DOHH2 (cell line): ENCODE data around the gene ABHD17C.

Source experiments
- H3F3A ChIP-seq: fragments of 200-600 bp; sonication (generic), shearing (Covaris generic); 2 replicates; pipeline ENCODE4 v1.6.0; 2016; ENCODE audit warnings: antibody characterized with exemption, mild to moderate bottlenecking; ENCODE audit not compliant: control insufficient read depth, insufficient read depth
- H3K27ac ChIP-seq: fragments of 200-600 bp; sonication (generic); 2 replicates; pipeline ENCODE4 v1.5.1; 2014; ENCODE audit warnings: low read depth, mild to moderate bottlenecking, low read length, moderate library complexity
- H3K27me3 ChIP-seq: fragments of 200-600 bp; sonication (generic); 2 replicates; pipeline ENCODE4 v1.6.1; 2014; ENCODE audit warnings: mild to moderate bottlenecking, low read length, mixed read lengths; ENCODE audit not compliant: control insufficient read depth
- H3K36me3 ChIP-seq: fragments of 200-600 bp; sonication (generic); 2 replicates; pipeline ENCODE4 v1.6.1; 2014; ENCODE audit warnings: mild to moderate bottlenecking, low read length, moderate library complexity, mixed read lengths; ENCODE audit not compliant: control insufficient read depth
- H3K4me1 ChIP-seq: fragments of 200-600 bp; sonication (generic); 2 replicates; pipeline ENCODE4 v1.6.1; 2014; ENCODE audit warnings: mild to moderate bottlenecking, low read length, mixed read lengths; ENCODE audit not compliant: control insufficient read depth
- H3K4me2 ChIP-seq: fragments of 200-600 bp; sonication (generic); 2 replicates; pipeline ENCODE4 v1.6.0; 2014; ENCODE audit warnings: mild to moderate bottlenecking, low read length, moderate library complexity
- H3K4me3 ChIP-seq: fragments of 200-600 bp; sonication (generic); 2 replicates; pipeline ENCODE4 v1.5.1; 2014; ENCODE audit warnings: mild to moderate bottlenecking, low read length, mixed read lengths
- H3K79me2 ChIP-seq: fragments of 200-600 bp; sonication (generic); 2 replicates; pipeline ENCODE4 v1.6.1; 2014; ENCODE audit warnings: mild to moderate bottlenecking, low read length, mixed read lengths; ENCODE audit not compliant: control insufficient read depth
- H3K9me2 ChIP-seq: fragments of 200-600 bp; sonication (generic); replicated peaks from 2 replicates; pipeline ENCODE4 v1.6.1; 2014; ENCODE audit warnings: mild to moderate bottlenecking, low read length, mixed read lengths; ENCODE audit not compliant: control insufficient read depth
- H3K9me3 ChIP-seq: fragments of 200-600 bp; sonication (generic); 2 replicates; pipeline ENCODE4 v1.6.1; 2014; ENCODE audit warnings: antibody characterized with exemption, low read length, mixed read lengths; ENCODE audit not compliant: control insufficient read depth, insufficient read depth
- H4K20me1 ChIP-seq: fragments of 200-600 bp; sonication (generic); 2 replicates; pipeline ENCODE4 v1.6.0; 2014; ENCODE audit warnings: low read depth, mild to moderate bottlenecking, antibody characterized with exemption, low read length, moderate library complexity; ENCODE audit not compliant: control insufficient read depth, insufficient read depth
- EZH2phosphoT487 ChIP-seq: fragments of 200-600 bp; sonication (generic); IDR thresholded peaks from 2 replicates; pipeline ENCODE4 v1.6.1; 2017; ENCODE audit warnings: borderline replicate concordance, mild to moderate bottlenecking, antibody characterized with exemption, low read length, moderate library complexity, mixed read lengths
- TF ChIP-seq, protein P1 (sequence below): fragments of 200-600 bp; sonication (generic); IDR thresholded peaks from one replicate; pipeline ENCODE4 v1.5.1; 2014; ENCODE audit warnings: antibody characterized with exemption, mild to moderate bottlenecking, low read depth, low read length; ENCODE audit not compliant: poor library complexity, severe bottlenecking

The ABHD17C gene

DNA sequence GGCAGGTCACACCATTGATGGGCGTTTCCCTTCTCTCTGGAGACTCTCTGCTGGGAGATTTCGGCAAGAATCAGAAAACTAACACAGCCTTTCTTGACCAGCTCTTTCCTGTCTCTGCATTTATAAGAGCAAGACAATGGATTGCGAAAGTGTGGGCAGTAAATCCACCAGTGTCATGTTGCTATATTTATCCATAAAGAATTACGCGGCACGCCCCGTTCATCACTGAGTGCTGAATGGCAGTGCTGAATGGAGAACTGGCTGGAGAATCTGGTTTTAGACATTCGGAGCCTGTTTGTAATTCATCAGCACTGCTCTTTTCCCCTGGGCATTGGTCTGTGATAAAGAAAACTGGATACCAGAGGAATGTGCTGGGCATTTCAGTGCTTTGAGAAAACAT lies 82.0 kb downstream of the ABHD17C start:
- H3K36me3 ChIP-seq = no peaks in the 10 kb centered on the region
- H3K27me3 ChIP-seq = peaks cover 9% of the 10 kb centered on the region
- no peaks in the 10 kb centered on the region for H3K9me3 ChIP-seq
- H3K79me2 ChIP-seq = no peaks in the 10 kb centered on the region
- TF ChIP-seq, protein P1, sequence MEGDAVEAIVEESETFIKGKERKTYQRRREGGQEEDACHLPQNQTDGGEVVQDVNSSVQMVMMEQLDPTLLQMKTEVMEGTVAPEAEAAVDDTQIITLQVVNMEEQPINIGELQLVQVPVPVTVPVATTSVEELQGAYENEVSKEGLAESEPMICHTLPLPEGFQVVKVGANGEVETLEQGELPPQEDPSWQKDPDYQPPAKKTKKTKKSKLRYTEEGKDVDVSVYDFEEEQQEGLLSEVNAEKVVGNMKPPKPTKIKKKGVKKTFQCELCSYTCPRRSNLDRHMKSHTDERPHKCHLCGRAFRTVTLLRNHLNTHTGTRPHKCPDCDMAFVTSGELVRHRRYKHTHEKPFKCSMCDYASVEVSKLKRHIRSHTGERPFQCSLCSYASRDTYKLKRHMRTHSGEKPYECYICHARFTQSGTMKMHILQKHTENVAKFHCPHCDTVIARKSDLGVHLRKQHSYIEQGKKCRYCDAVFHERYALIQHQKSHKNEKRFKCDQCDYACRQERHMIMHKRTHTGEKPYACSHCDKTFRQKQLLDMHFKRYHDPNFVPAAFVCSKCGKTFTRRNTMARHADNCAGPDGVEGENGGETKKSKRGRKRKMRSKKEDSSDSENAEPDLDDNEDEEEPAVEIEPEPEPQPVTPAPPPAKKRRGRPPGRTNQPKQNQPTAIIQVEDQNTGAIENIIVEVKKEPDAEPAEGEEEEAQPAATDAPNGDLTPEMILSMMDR = no peak
- TF ChIP-seq EZH2phosphoT487 = no peak
- no peak overlapping the region for H3K4me3 ChIP-seq
- H3K9me2 ChIP-seq = no peaks in the 10 kb centered on the region
- no peaks in the 10 kb centered on the region for H3K4me1 ChIP-seq
- H4K20me1 ChIP-seq = no peaks in the 10 kb centered on the region
- H3K4me2 ChIP-seq = no peak overlapping the region
- H3K27ac ChIP-seq = no peak overlapping the region
- H3F3A ChIP-seq = no peaks in the 10 kb centered on the region

DNA sequence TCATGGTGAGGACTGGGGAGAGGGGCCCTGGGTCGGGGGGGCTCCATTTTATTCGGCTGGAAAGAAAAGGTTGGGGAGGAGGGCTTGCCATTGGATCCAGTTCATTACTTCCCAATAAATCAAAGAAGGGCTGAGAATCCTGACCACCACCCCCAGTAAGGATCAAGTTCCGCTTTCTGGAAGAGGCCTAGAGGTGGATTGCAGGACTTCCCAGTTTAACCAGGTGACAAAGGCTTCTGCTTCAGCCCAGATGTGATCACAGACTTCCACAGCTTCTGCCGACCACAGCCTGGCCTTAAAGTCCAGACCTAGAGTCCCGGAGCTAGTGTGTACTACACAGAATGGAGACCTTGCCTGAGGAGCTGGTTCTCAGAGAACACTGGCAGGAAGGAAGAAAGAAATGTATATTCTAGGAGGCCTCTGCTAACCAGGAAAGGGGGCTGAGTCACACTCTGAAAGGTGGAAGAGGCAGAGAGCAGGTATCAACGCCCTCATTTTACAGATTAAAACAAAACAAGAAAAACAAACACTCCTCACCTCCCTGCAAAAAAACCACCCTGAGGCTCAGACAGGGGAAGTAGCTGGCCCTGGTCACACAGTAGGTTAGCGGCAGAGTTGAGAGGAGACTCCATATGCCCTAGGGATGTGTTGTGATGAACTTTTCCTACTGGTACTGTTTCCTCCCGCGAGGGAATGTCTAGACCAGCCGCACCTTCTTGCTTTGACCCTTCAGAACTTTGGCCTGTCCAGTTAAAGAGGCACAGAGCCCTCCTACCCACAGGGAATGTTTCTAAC lies 82.9 kb downstream of the ABHD17C start:
- Histone ChIP-seq H3K4me2 (no peak overlapping the region), H3K9me2 (no peaks in the 10 kb centered on the region)
- TF ChIP-seq EZH2phosphoT487 = no peak
- TF ChIP-seq, protein P1 = no peak

DNA sequence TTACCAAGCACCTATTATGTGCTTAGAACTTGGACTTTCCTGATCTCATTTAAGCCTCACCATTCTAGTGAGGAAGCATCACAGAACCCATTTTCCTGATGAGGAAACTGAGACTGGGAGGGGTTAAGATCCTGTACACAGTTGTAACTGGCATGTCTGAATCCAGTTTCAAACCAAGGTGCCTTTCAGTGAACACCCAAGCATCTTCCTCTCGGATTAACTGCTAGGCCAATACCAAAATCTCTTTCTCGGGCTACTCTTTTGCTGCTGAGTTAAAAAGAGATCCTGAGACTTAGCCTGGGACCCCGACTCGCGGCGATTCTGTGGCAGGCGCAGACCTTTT lies 83.5 kb downstream of the ABHD17C start:
- TF ChIP-seq, protein P1 = no peak
- TF ChIP-seq EZH2phosphoT487 = no peak
- no peak overlapping the region for H3K27ac ChIP-seq
- H3K79me2 ChIP-seq = no peaks in the 10 kb centered on the region
- H3K4me2 ChIP-seq = no peak overlapping the region
- H3K27me3 ChIP-seq = peaks cover 23% of the 10 kb centered on the region
- H3K9me3 ChIP-seq = no peaks in the 10 kb centered on the region
- no peaks in the 10 kb centered on the region for H3K4me1 ChIP-seq
- H3K4me3 ChIP-seq = no peak overlapping the region
- H3F3A ChIP-seq = no peaks in the 10 kb centered on the region
- H3K36me3 ChIP-seq = no peaks in the 10 kb centered on the region
- no peaks in the 10 kb centered on the region for H4K20me1 ChIP-seq
- H3K9me2 ChIP-seq = no peaks in the 10 kb centered on the region

More for the DNA sequence above, 82.9 kb downstream of the ABHD17C start:
- Histone ChIP-seq H3K27ac (no peak overlapping the region), H3K36me3 (no peaks in the 10 kb centered on the region), H3K27me3 (peaks cover 18% of the 10 kb centered on the region), H3K4me3 (no peak overlapping the region), H3K79me2 (no peaks in the 10 kb centered on the region), H4K20me1 (no peaks in the 10 kb centered on the region), H3F3A (no peaks in the 10 kb centered on the region), H3K9me3 (no peaks in the 10 kb centered on the region), H3K4me1 (no peaks in the 10 kb centered on the region)
